Upper lobe of left lung (tissue), 6 donors: ENCODE results near the gene ZNF316. TPM values are rescaled to one million over a fixed set of nuclear protein-coding genes. Genes with fewer than 3 reads are reported as not detected.

Experiments
- total RNA-seq, 6 donors: library from RNA; depleted of rRNA in 4 of 6; stranded (reverse); fragments of >200 nt in 4 of 6; gene quantifications; one replicate each; pipeline versions ENCODE4 v1.1.0 to v1.2.1, GENCODE V29; 2016 to 2021
- donor health status: DM: no; HTN: no; CAD: no; lungs with moderate emphysema.
- donor health status: DM: no; HTN: yes; CAD: no; lungs with severe emphysema.

The ZNF316 gene
- total RNA-seq, 6 donors from 2014 or later, result 31.6 to 132 (median 43.1) TPM

Other genes starting within 250 kb of the ZNF316 start
- 10 to 100 TPM; 26.6 to 53.8 (median 36.7) TPM for gene DAGLB, start 189.4 kb upstream of the ZNF316 start, total RNA-seq
- gene KDELR2, start 153.2 kb upstream of the ZNF316 start, total RNA-seq, result 100 to 1,000 TPM in 1 of 6 donors, 10 to 100 TPM in 5; 35.6 to 120 (median 92.7) TPM
- gene GRID2IP, start 85.9 kb upstream of the ZNF316 start, total RNA-seq, result 1 to 10 TPM in 2 of 6 donors, under 1 TPM in 3, not detected in 1; 0.30 to 1.3 (median 0.63) TPM
- 10 to 100 TPM; 24.2 to 57.9 (median 48.4) TPM for gene ZDHHC4, start 59.9 kb upstream of the ZNF316 start, total RNA-seq
- 10 to 100 TPM; 23.4 to 61.8 (median 35.4) TPM for gene INTS15, start 47.3 kb upstream of the ZNF316 start, total RNA-seq
- 10 to 100 TPM in 2 of 6 donors, 1 to 10 TPM in 4; 2.9 to 11.9 (median 7.0) TPM for gene ZNF853, start 21.7 kb upstream of the ZNF316 start, total RNA-seq
- 10 to 100 TPM; 15.8 to 28.5 (median 23.9) TPM for gene ZNF12, start 69.6 kb downstream of the ZNF316 start, total RNA-seq
- gene RSPH10B2, start 116.8 kb downstream of the ZNF316 start, total RNA-seq, result 10 to 100 TPM in 1 of 6 donors, 1 to 10 TPM in 4, under 1 TPM in 1; 0.49 to 20.1 (median 4.3) TPM
- 100 to 1,000 TPM in 1 of 6 donors, 10 to 100 TPM in 5; 25.9 to 123 (median 44.3) TPM for gene CCZ1B, start 189.0 kb downstream of the ZNF316 start, total RNA-seq